Suprapubic skin (tissue), 4 donors: ENCODE data around the gene NLRP10. TPM values are rescaled to one million over a fixed set of nuclear protein-coding genes. Genes with fewer than 3 reads are reported as not detected.

Source experiments
- DNase-seq, 2 donors: peaks; one replicate each; pipeline ENCODE4 v3.0.0-alpha.2; 2019; ENCODE audit warnings: low spot score in 2 of 2
- H3K27ac ChIP-seq: fragments of 200-600 bp; sonication (generic); one replicate; pipeline ENCODE4 v1.5.1; 2019
- H3K27me3 ChIP-seq: fragments of 200-600 bp; sonication (generic); one replicate; pipeline ENCODE4 v1.5.1; 2019
- H3K36me3 ChIP-seq: fragments of 200-600 bp; sonication (generic); one replicate; pipeline ENCODE4 v1.5.1; 2019
- H3K4me1 ChIP-seq: fragments of 200-600 bp; sonication (generic); one replicate; pipeline ENCODE4 v1.5.1; 2019
- H3K4me3 ChIP-seq: fragments of 200-600 bp; sonication (generic); one replicate; pipeline ENCODE4 v1.5.1; 2019; ENCODE audit warnings: mild to moderate bottlenecking
- H3K9me3 ChIP-seq: fragments of 200-600 bp; sonication (generic); one replicate; pipeline ENCODE4 v1.5.1; 2019
- CTCF ChIP-seq, 2 donors: fragments of 200-600 bp in 1 of 2; fragments of 450-650 bp in 1 of 2; sonication (generic) in 1 of 2; IDR thresholded peaks; one replicate each; pipeline ENCODE4 v1.5.1; 2016 to 2019; ENCODE audit warnings: antibody characterized with exemption in 2 of 2, mild to moderate bottlenecking in 1 of 2, moderate library complexity in 1 of 2
- EP300 ChIP-seq: sonication (generic); formaldehyde crosslinking; IDR thresholded peaks from one replicate; pipeline ENCODE4 v1.6.1; 2017; ENCODE audit warnings: antibody characterized with exemption
- POLR2A ChIP-seq, 2 donors: fragments of 450-650 bp; IDR thresholded peaks; one replicate each; pipeline ENCODE4 v1.6.1; 2017; ENCODE audit warnings: antibody characterized with exemption in 2 of 2, mild to moderate bottlenecking in 2 of 2, moderate library complexity in 2 of 2
- POLR2AphosphoS5 ChIP-seq, 3 donors: sonication (generic); formaldehyde crosslinking; IDR thresholded peaks; one replicate each; pipeline ENCODE4 v1.6.1; 2017; ENCODE audit warnings: antibody characterized with exemption in 3 of 3
- WGBS: methylation state at CpG from one replicate; pipeline ENCODE4 v1.1.5; 2018; 5-methylcytosine and 5-hydroxymethylcytosine counted together
- total RNA-seq, 4 donors: library from RNA; depleted of rRNA; stranded (reverse); fragments of >200 nt; gene quantifications; one replicate each; pipeline ENCODE4 v1.1.0, GENCODE V29; 2016

Gene NLRP10
- total RNA-seq, 4 donors from 2014 or later, result 12.9 to 68.0 (median 42.4) TPM

DNA sequence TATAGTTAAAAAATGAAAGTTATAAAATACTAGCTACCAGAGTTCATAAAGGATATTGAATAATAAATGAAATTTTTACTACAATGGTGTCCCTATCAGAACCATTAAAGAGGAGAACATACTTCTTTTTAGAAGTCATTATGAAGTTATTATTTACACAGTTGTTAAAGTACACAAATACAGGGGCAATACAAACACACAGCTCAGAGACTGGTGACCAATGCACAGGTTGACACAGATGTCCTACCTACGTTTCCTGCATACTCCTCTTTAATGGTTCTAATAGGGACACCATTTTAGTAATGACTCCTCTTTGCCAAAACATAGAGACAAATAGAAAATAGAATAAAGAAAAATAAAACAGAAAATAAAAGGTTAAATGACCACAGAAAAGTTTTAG lies 10.1 kb downstream of the NLRP10 start:
- 85% methylated on average over 1 of the region's 1 CpG for WGBS
- no peak for TF ChIP-seq POLR2AphosphoS5 (IDR thresholded peaks at IDR 0.05)
- TF ChIP-seq CTCF (IDR thresholded peaks at IDR 0.05), result no peak
- H3K4me1 ChIP-seq, result no peaks in the 10 kb centered on the region
- H3K27ac ChIP-seq, result no peak overlapping the region
- H3K36me3 ChIP-seq, result no peaks in the 10 kb centered on the region
- no peak overlapping the region for H3K4me3 ChIP-seq
- H3K27me3 ChIP-seq, result no peaks in the 10 kb centered on the region
- no peak for DNase-seq
- no peaks in the 10 kb centered on the region for H3K9me3 ChIP-seq

GRCh38 chr11:7949934-7950333 lies 15.3 kb downstream of the NLRP10 start:
- Histone ChIP-seq H3K9me3 (no peaks in the 10 kb centered on the region), H3K27ac (no peak overlapping the region), H3K4me3 (no peak overlapping the region), H3K4me1 (no peaks in the 10 kb centered on the region), H3K27me3 (peaks cover 8% of the 10 kb centered on the region), H3K36me3 (no peaks in the 10 kb centered on the region)
- no peak for DNase-seq
- WGBS, result 77% methylated on average over 1 of the region's 1 CpG
- no peak for TF ChIP-seq POLR2A (IDR thresholded peaks at IDR 0.05)
- no peak for TF ChIP-seq POLR2AphosphoS5 (IDR thresholded peaks at IDR 0.05)
- no peak for TF ChIP-seq CTCF (IDR thresholded peaks at IDR 0.05)
- no peak for TF ChIP-seq EP300

DNA sequence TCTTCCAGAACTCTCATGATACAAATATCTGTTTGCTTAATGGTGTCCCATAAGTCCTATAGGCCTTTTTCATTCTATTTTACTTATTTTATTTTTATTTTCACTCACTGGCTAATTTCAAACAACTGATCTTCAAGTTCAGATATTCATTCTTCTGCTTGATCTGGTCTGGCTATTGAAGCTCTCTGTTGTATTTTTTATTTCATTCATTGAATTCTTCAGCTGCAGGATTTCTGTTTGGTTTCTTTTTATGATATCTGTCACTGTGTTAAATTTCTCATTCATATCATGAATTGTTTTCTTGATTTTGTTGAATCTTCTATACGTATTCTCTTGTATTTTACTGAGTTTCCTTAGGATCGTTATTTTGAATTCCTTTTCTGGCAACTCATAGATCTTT lies 21.1 kb downstream of the NLRP10 start:
- 84% methylated on average over 2 of the region's 2 CpGs for WGBS

DNA sequence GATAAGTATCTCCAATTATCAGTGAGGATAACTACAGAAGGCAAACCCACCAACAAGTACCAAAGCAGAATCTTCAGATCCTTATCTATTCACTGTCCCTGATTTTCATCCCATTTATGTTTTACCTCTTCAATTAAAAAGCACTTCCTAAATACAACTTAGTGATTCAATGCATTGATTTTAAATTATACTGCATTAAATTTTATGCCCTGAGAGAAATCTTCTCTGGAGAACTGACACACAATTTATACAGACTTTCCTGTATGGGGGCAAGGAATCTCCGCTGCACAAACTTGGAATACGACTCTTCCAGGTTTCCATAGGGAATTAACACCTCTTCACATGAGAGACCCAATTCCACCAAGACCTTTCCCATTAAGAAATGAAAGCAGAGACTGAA lies 23.6 kb downstream of the NLRP10 start, which contains the start of gene OR10A3:
TSS of gene OR10A3 (minus strand) at position 101 of the 400 bp plus-strand sequence. CDS start 2,188 bp downstream, outside the sequence.
- Histone ChIP-seq H3K36me3 (no peaks in the 10 kb centered on the region), H3K9me3 (peaks cover 6% of the 10 kb centered on the region), H3K27me3 (no peaks in the 10 kb centered on the region), H3K4me1 (no peaks in the 10 kb centered on the region), H3K4me3 (no peak within 1 kb of the TSS), H3K27ac (no peak within 1 kb of the TSS)
- WGBS, result 93% methylated on average over 2 of the region's 2 CpGs
- no peak for DNase-seq
- TF ChIP-seq POLR2A (IDR thresholded peaks at IDR 0.05) (no peak), EP300 (no peak), POLR2AphosphoS5 (IDR thresholded peaks at IDR 0.05) (no peak), CTCF (IDR thresholded peaks at IDR 0.05) (no peak)

More for the DNA sequence above, 21.1 kb downstream of the NLRP10 start:
- TF ChIP-seq CTCF (IDR thresholded peaks at IDR 0.05) (no peak), POLR2A (IDR thresholded peaks at IDR 0.05) (no peak), POLR2AphosphoS5 (IDR thresholded peaks at IDR 0.05) (no peak), EP300 (no peak)
- DNase-seq, result no peak
- H3K4me1 ChIP-seq, result no peaks in the 10 kb centered on the region
- H3K36me3 ChIP-seq, result no peaks in the 10 kb centered on the region
- no peak overlapping the region for H3K4me3 ChIP-seq
- H3K27me3 ChIP-seq, result peaks cover 8% of the 10 kb centered on the region
- peaks cover 6% of the 10 kb centered on the region for H3K9me3 ChIP-seq
- H3K27ac ChIP-seq, result no peak overlapping the region

GRCh38 chr11:7941146-7941545 lies 24.1 kb downstream of the NLRP10 start:
- TF ChIP-seq POLR2A (IDR thresholded peaks at IDR 0.05) (no peak), EP300 (no peak), POLR2AphosphoS5 (IDR thresholded peaks at IDR 0.05) (no peak), CTCF (IDR thresholded peaks at IDR 0.05) (no peak)
- Histone ChIP-seq H3K27ac (no peak overlapping the region), H3K4me3 (no peak overlapping the region), H3K27me3 (no peaks in the 10 kb centered on the region), H3K9me3 (peaks cover 6% of the 10 kb centered on the region), H3K4me1 (no peaks in the 10 kb centered on the region), H3K36me3 (no peaks in the 10 kb centered on the region)
- DNase-seq, result no peak
- WGBS, result 78% methylated on average over 5 of the region's 5 CpGs
